ENCODE measurements around the gene TMEM181. TPM values are rescaled to one million over a fixed set of nuclear protein-coding genes. Genes with fewer than 3 reads are reported as not detected.
A peak's percentile ranks its signal among the peaks of the same experiment; 100 is the strongest.
"Not testable (repeated sequence)": the region's sequence is repeated elsewhere in the genome, so short reads cannot be mapped to it uniquely, and the experiment has no call there.

Gene TMEM181
- total RNA-seq, 1 donor from 2014 or later, result 28.4 TPM

- TF ChIP-seq CTCF (IDR thresholded peaks at IDR 0.05), result no peak
Observed at GRCh38 chr6:158521759-158522158, 38.1 kb upstream of the TMEM181 start.

GRCh38 chr6:158522616-158523015 lies 37.3 kb upstream of the TMEM181 start:
- peaks cover 4% of the 10 kb centered on the region for H3K9me3 ChIP-seq
- no peak overlapping the region for H3K4me3 ChIP-seq
- intact Hi-C loops (cut with DNase I), result no loop called here
- peaks cover 17% of the 10 kb centered on the region for H3K4me1 ChIP-seq
- no peak for TF ChIP-seq CTCF (IDR thresholded peaks at IDR 0.05)
- DNase-seq (no peak), ATAC-seq (no peak)
- H3K36me3 ChIP-seq, result no peaks in the 10 kb centered on the region
- no peak overlapping the region for H3K27ac ChIP-seq
- peaks cover 31% of the 10 kb centered on the region for H3K27me3 ChIP-seq (ENCODE audit: low read depth)

More at GRCh38 chr6:158521759-158522158, 38.1 kb upstream of the TMEM181 start:
- ATAC-seq (peak; percentile 78 to 90), DNase-seq (peak; percentile 66)
- Histone ChIP-seq H3K27ac (peak overlapping the region; percentile 18), H3K36me3 (no peaks in the 10 kb centered on the region), H3K27me3 (ENCODE audit: low read depth) (peaks cover 40% of the 10 kb centered on the region), H3K9me3 (no peaks in the 10 kb centered on the region), H3K4me1 (peaks cover 17% of the 10 kb centered on the region), H3K4me3 (no peak overlapping the region)
- intact Hi-C loops (cut with DNase I), result no loop called here

- DNase-seq (no peak), ATAC-seq (no peak)
- H3K4me3 ChIP-seq, result no peak overlapping the region
- no peak for TF ChIP-seq CTCF (IDR thresholded peaks at IDR 0.05)
- H3K27ac ChIP-seq, result no peak overlapping the region
- peaks cover 20% of the 10 kb centered on the region for H3K27me3 ChIP-seq (ENCODE audit: low read depth)
- peaks cover 3% of the 10 kb centered on the region for H3K4me1 ChIP-seq
- H3K36me3 ChIP-seq, result no peaks in the 10 kb centered on the region
- intact Hi-C loops (cut with DNase I), result no loop called here
- peaks cover 5% of the 10 kb centered on the region for H3K9me3 ChIP-seq
Observed at GRCh38 chr6:158524311-158524710, 35.6 kb upstream of the TMEM181 start.

GRCh38 chr6:158527858-158528257 lies 32.0 kb upstream of the TMEM181 start:
- DNase-seq; ATAC-seq; H3K4me1 ChIP-seq; H3K4me3 ChIP-seq; intact Hi-C loops (cut with DNase I); H3K36me3 ChIP-seq; H3K27ac ChIP-seq; H3K9me3 ChIP-seq: not testable (repeated sequence)
- peaks cover 16% of the 10 kb centered on the region for H3K27me3 ChIP-seq (ENCODE audit: low read depth)

GRCh38 chr6:158528826-158529225 lies 31.1 kb upstream of the TMEM181 start:
- Histone ChIP-seq H3K36me3 (no peaks in the 10 kb centered on the region), H3K27me3 (ENCODE audit: low read depth) (peaks cover 16% of the 10 kb centered on the region), H3K4me3 (no peak overlapping the region), H3K4me1 (no peaks in the 10 kb centered on the region), H3K27ac (no peak overlapping the region), H3K9me3 (peaks cover 5% of the 10 kb centered on the region)
- intact Hi-C loops (cut with DNase I), result no loop called here
- DNase-seq (no peak), ATAC-seq (no peak)
- TF ChIP-seq CTCF (IDR thresholded peaks at IDR 0.05), result no peak

- H3K9me3 ChIP-seq, result peaks cover 5% of the 10 kb centered on the region
- ATAC-seq, result no peak
- H3K36me3 ChIP-seq, result no peaks in the 10 kb centered on the region
- no peaks in the 10 kb centered on the region for H3K4me1 ChIP-seq
- intact Hi-C loops (cut with DNase I), result no loop called here
- DNase-seq, result no peak
- peaks cover 8% of the 10 kb centered on the region for H3K27me3 ChIP-seq (ENCODE audit: low read depth)
- TF ChIP-seq CTCF (IDR thresholded peaks at IDR 0.05), result no peak
- H3K27ac ChIP-seq, result no peak overlapping the region
- H3K4me3 ChIP-seq, result no peak overlapping the region
Observed at GRCh38 chr6:158529629-158530028, 30.3 kb upstream of the TMEM181 start.

All from lower lobe of right lung (tissue), 2 donors.